ENCODE results near the gene MTRF1.

- TF ChIP-seq CTCF (IDR thresholded peaks at IDR 0.05) = no peak
- no peak for TF ChIP-seq POLR2AphosphoS5 (IDR thresholded peaks at IDR 0.05)
These were observed 81.1 kb downstream of the MTRF1 start for GRCh38 chr13:41182231-41182630.

All from prostate gland (tissue), 2 donors.